DOHH2 (cell line): ENCODE data around the gene PRKAR1B.

Experiments used
- H3F3A ChIP-seq: fragments of 200-600 bp; sonication (generic), shearing (Covaris generic); 2 replicates; pipeline ENCODE4 v1.6.0; 2016; ENCODE audit warnings: antibody characterized with exemption, mild to moderate bottlenecking; ENCODE audit not compliant: control insufficient read depth, insufficient read depth
- H3K27ac ChIP-seq: fragments of 200-600 bp; sonication (generic); 2 replicates; pipeline ENCODE4 v1.5.1; 2014; ENCODE audit warnings: low read depth, mild to moderate bottlenecking, low read length, moderate library complexity
- H3K27me3 ChIP-seq: fragments of 200-600 bp; sonication (generic); 2 replicates; pipeline ENCODE4 v1.6.1; 2014; ENCODE audit warnings: mild to moderate bottlenecking, low read length, mixed read lengths; ENCODE audit not compliant: control insufficient read depth
- H3K36me3 ChIP-seq: fragments of 200-600 bp; sonication (generic); 2 replicates; pipeline ENCODE4 v1.6.1; 2014; ENCODE audit warnings: mild to moderate bottlenecking, low read length, moderate library complexity, mixed read lengths; ENCODE audit not compliant: control insufficient read depth
- H3K4me1 ChIP-seq: fragments of 200-600 bp; sonication (generic); 2 replicates; pipeline ENCODE4 v1.6.1; 2014; ENCODE audit warnings: mild to moderate bottlenecking, low read length, mixed read lengths; ENCODE audit not compliant: control insufficient read depth
- H3K4me2 ChIP-seq: fragments of 200-600 bp; sonication (generic); 2 replicates; pipeline ENCODE4 v1.6.0; 2014; ENCODE audit warnings: mild to moderate bottlenecking, low read length, moderate library complexity
- H3K4me3 ChIP-seq: fragments of 200-600 bp; sonication (generic); 2 replicates; pipeline ENCODE4 v1.5.1; 2014; ENCODE audit warnings: mild to moderate bottlenecking, low read length, mixed read lengths
- H3K79me2 ChIP-seq: fragments of 200-600 bp; sonication (generic); 2 replicates; pipeline ENCODE4 v1.6.1; 2014; ENCODE audit warnings: mild to moderate bottlenecking, low read length, mixed read lengths; ENCODE audit not compliant: control insufficient read depth
- H3K9me2 ChIP-seq: fragments of 200-600 bp; sonication (generic); replicated peaks from 2 replicates; pipeline ENCODE4 v1.6.1; 2014; ENCODE audit warnings: mild to moderate bottlenecking, low read length, mixed read lengths; ENCODE audit not compliant: control insufficient read depth
- H3K9me3 ChIP-seq: fragments of 200-600 bp; sonication (generic); 2 replicates; pipeline ENCODE4 v1.6.1; 2014; ENCODE audit warnings: antibody characterized with exemption, low read length, mixed read lengths; ENCODE audit not compliant: control insufficient read depth, insufficient read depth
- H4K20me1 ChIP-seq: fragments of 200-600 bp; sonication (generic); 2 replicates; pipeline ENCODE4 v1.6.0; 2014; ENCODE audit warnings: low read depth, mild to moderate bottlenecking, antibody characterized with exemption, low read length, moderate library complexity; ENCODE audit not compliant: control insufficient read depth, insufficient read depth
- CTCF ChIP-seq: fragments of 200-600 bp; sonication (generic); IDR thresholded peaks from one replicate; pipeline ENCODE4 v1.5.1; 2014; ENCODE audit warnings: antibody characterized with exemption, mild to moderate bottlenecking, low read depth, low read length; ENCODE audit not compliant: poor library complexity, severe bottlenecking
- EZH2phosphoT487 ChIP-seq: fragments of 200-600 bp; sonication (generic); IDR thresholded peaks from 2 replicates; pipeline ENCODE4 v1.6.1; 2017; ENCODE audit warnings: borderline replicate concordance, mild to moderate bottlenecking, antibody characterized with exemption, low read length, moderate library complexity, mixed read lengths

The PRKAR1B gene

GRCh38 chr7:773622-773915, 46.5 kb upstream of the PRKAR1B start:
- Histone ChIP-seq H3K9me2 (no peaks in the 10 kb centered on the region), H3K4me1 (no peaks in the 10 kb centered on the region), H3K27me3 (no peaks in the 10 kb centered on the region), H3K4me3 (no peak overlapping the region), H3K79me2 (no peaks in the 10 kb centered on the region), H4K20me1 (no peaks in the 10 kb centered on the region), H3K4me2 (no peak overlapping the region), H3F3A (no peaks in the 10 kb centered on the region), H3K27ac (no peak overlapping the region), H3K36me3 (peaks cover 68% of the 10 kb centered on the region), H3K9me3 (no peaks in the 10 kb centered on the region)
- no peak for TF ChIP-seq CTCF
- no peak for TF ChIP-seq EZH2phosphoT487

GRCh38 chr7:772861-773621, 46.0 kb upstream of the PRKAR1B start:
- H3K4me3 ChIP-seq = no peak overlapping the region
- TF ChIP-seq CTCF (no peak), EZH2phosphoT487 (no peak)
- H3K4me1 ChIP-seq = no peaks in the 10 kb centered on the region
- H3K36me3 ChIP-seq = peaks cover 62% of the 10 kb centered on the region
- no peak overlapping the region for H3K27ac ChIP-seq
- H3K27me3 ChIP-seq = no peaks in the 10 kb centered on the region
- no peaks in the 10 kb centered on the region for H3K9me2 ChIP-seq
- H3K9me3 ChIP-seq = no peaks in the 10 kb centered on the region
- H3K79me2 ChIP-seq = no peaks in the 10 kb centered on the region
- no peaks in the 10 kb centered on the region for H4K20me1 ChIP-seq
- H3K4me2 ChIP-seq = no peak overlapping the region
- H3F3A ChIP-seq = no peaks in the 10 kb centered on the region

GRCh38 chr7:772392-772791, 45.3 kb upstream of the PRKAR1B start:
- Histone ChIP-seq H3K4me1 (no peaks in the 10 kb centered on the region), H3K4me3 (no peak overlapping the region), H3F3A (no peaks in the 10 kb centered on the region), H3K36me3 (peaks cover 59% of the 10 kb centered on the region), H3K9me3 (no peaks in the 10 kb centered on the region), H3K4me2 (no peak overlapping the region), H3K9me2 (no peaks in the 10 kb centered on the region), H3K79me2 (no peaks in the 10 kb centered on the region), H3K27me3 (no peaks in the 10 kb centered on the region), H4K20me1 (no peaks in the 10 kb centered on the region), H3K27ac (no peak overlapping the region)
- TF ChIP-seq EZH2phosphoT487 (no peak), CTCF (no peak)

DNA sequence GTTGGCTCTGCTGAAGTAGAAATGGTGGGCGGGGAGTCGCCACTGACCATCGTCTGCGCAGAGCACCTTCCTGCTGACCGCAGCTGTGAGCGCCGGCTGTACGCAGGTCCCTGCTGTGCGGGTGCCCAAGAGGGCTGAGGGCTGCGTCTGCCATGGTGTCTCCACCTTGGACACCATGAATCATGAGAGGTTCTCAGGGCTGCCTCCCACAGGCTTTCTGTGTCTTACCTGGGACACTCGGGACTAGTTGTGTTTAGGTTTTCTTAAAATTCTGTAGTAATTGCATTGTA, 44.9 kb upstream of the PRKAR1B start:
- peaks cover 58% of the 10 kb centered on the region for H3K36me3 ChIP-seq
- no peaks in the 10 kb centered on the region for H3F3A ChIP-seq
- no peak overlapping the region for H3K27ac ChIP-seq
- H3K4me2 ChIP-seq = no peak overlapping the region
- H4K20me1 ChIP-seq = no peaks in the 10 kb centered on the region
- H3K79me2 ChIP-seq = no peaks in the 10 kb centered on the region
- no peaks in the 10 kb centered on the region for H3K4me1 ChIP-seq
- TF ChIP-seq CTCF (no peak), EZH2phosphoT487 (no peak)
- H3K9me2 ChIP-seq = no peaks in the 10 kb centered on the region
- H3K9me3 ChIP-seq = no peaks in the 10 kb centered on the region
- H3K4me3 ChIP-seq = no peak overlapping the region
- H3K27me3 ChIP-seq = no peaks in the 10 kb centered on the region
